IMR-90 (cell line): ENCODE data around the gene PLXNB3. TPM values are rescaled to one million over a fixed set of nuclear protein-coding genes. Genes with fewer than 3 reads are reported as not detected.
A peak's percentile ranks its signal among the peaks of the same experiment; 100 is the strongest.

Source experiments
- ATAC-seq: fragments of 200-7000 bp; cut with Tn5 transposase; 2 replicates; pipeline ENCODE4 v1.9.1; 2020; ENCODE audit warnings: low read depth, mild to moderate bottlenecking, moderate library complexity
- BruUV-seq: library from RNA; stranded (reverse); fragments of 400-500 nt; replicated peaks from 2 replicates; lab custom pipeline; 2021; lab: Mats Ljungman, UMichigan
- CTCF ChIA-PET: fragments of 300-600 bp; formaldehyde crosslinking; extraction: SDS; loops from one replicate; lab custom pipeline; 2021; ENCODE audit warnings: antibody characterized with exemption; lab: Yijun Ruan, JAX
- POLR2A ChIA-PET: fragments of 300-600 bp; sonication (Branson Sonifier 250); formaldehyde crosslinking; loops from one replicate; lab custom pipeline; 2022; ENCODE audit warnings: antibody characterized with exemption; ENCODE audit not compliant: unreplicated experiment; lab: Charles Lee
- DNase-seq: peaks from one replicate; pipeline ENCODE4 v3.0.0; 2013
- H2AFZ ChIP-seq: replicated peaks from 2 replicates; pipeline ENCODE3; 2013; ENCODE audit warnings: low read length, mild to moderate bottlenecking; ENCODE audit not compliant: poor library complexity
- H2AK5ac ChIP-seq: 2 replicates; pipeline ENCODE4 v1.6.1; 2013; ENCODE audit warnings: low read depth, low read length, inconsistent platforms
- H2AK9ac ChIP-seq: replicated peaks from 2 replicates; pipeline ENCODE3; 2013; ENCODE audit warnings: mild to moderate bottlenecking, low read depth, low read length, moderate library complexity; ENCODE audit not compliant: poor library complexity
- H2BK120ac ChIP-seq: 2 replicates; pipeline ENCODE4 v1.6.1; 2013; ENCODE audit warnings: low read depth, low read length, inconsistent platforms
- H2BK15ac ChIP-seq: 3 replicates; pipeline ENCODE4 v1.6.1; 2013; ENCODE audit warnings: low read depth, low read length, inconsistent platforms
- H2BK20ac ChIP-seq: 2 replicates; pipeline ENCODE4 v1.6.1; 2013; ENCODE audit warnings: low read depth, mild to moderate bottlenecking, inconsistent platforms, low read length, moderate library complexity
- H2BK5ac ChIP-seq: 2 replicates; pipeline ENCODE4 v1.6.1; 2013; ENCODE audit warnings: mild to moderate bottlenecking, low read depth, low read length, inconsistent platforms; ENCODE audit not compliant: poor library complexity, severe bottlenecking
- H3K14ac ChIP-seq: replicated peaks from 2 replicates; pipeline ENCODE4 v1.6.1; 2013; ENCODE audit warnings: low read depth, low read length, inconsistent platforms
- H3K18ac ChIP-seq: 2 replicates; pipeline ENCODE4 v1.6.1; 2013; ENCODE audit warnings: low read depth, low read length, control low read depth
- H3K23ac ChIP-seq: 2 replicates; pipeline ENCODE4 v1.6.1; 2013; ENCODE audit warnings: low read depth, low read length, inconsistent platforms
- H3K27ac ChIP-seq: 2 replicates; pipeline ENCODE4 v1.5.1; 2013; ENCODE audit warnings: mild to moderate bottlenecking, control low read depth, low read length; ENCODE audit not compliant: insufficient read depth
- H3K27me3 ChIP-seq: 2 replicates; pipeline ENCODE4 v1.6.1; 2013; ENCODE audit warnings: low read length; ENCODE audit not compliant: control insufficient read depth, insufficient read depth
- H3K36me3 ChIP-seq: 2 replicates; pipeline ENCODE4 v1.6.1; 2013; ENCODE audit warnings: low read length, mixed read lengths; ENCODE audit not compliant: control insufficient read depth, insufficient read depth
- H3K4ac ChIP-seq: 2 replicates; pipeline ENCODE4 v1.6.1; 2013; ENCODE audit warnings: low read depth, low read length, inconsistent platforms
- H3K4me1 ChIP-seq: 2 replicates; pipeline ENCODE4 v1.6.1; 2013; ENCODE audit warnings: low read length, mixed read lengths; ENCODE audit not compliant: control insufficient read depth, insufficient read depth
- H3K4me2 ChIP-seq: 2 replicates; pipeline ENCODE4 v1.6.1; 2013; ENCODE audit warnings: low read depth, mild to moderate bottlenecking, control low read depth, low read length, moderate library complexity
- H3K4me3 ChIP-seq: 2 replicates; pipeline ENCODE4 v1.5.1; 2013; ENCODE audit warnings: low read depth, mild to moderate bottlenecking, control low read depth, low read length, moderate library complexity; ENCODE audit not compliant: insufficient read depth
- H3K56ac ChIP-seq: 2 replicates; pipeline ENCODE4 v1.6.1; 2013; ENCODE audit warnings: low read length, inconsistent platforms; ENCODE audit not compliant: insufficient read depth; ENCODE audit errors: extremely low read depth
- H3K79me1 ChIP-seq, 2 experiments: 2 replicates each; pipeline ENCODE4 v1.6.1; 2013; ENCODE audit warnings: low read length in 2 of 2, inconsistent platforms in 1 of 2, low read depth in 1 of 2
- H3K9ac ChIP-seq: 2 replicates; pipeline ENCODE4 v1.6.1; 2013; ENCODE audit warnings: low read depth, low read length, control low read depth
- H3K9me1 ChIP-seq: 2 replicates; pipeline ENCODE4 v1.6.1; 2013; ENCODE audit warnings: low read length, inconsistent platforms; ENCODE audit not compliant: insufficient read depth
- H3K9me3 ChIP-seq: 2 replicates; pipeline ENCODE4 v1.6.1; 2013; ENCODE audit warnings: low read length; ENCODE audit not compliant: control insufficient read depth, insufficient read depth
- H4K20me1 ChIP-seq: 2 replicates; pipeline ENCODE4 v1.6.1; 2013; ENCODE audit warnings: low read length, inconsistent platforms; ENCODE audit not compliant: insufficient read depth
- H4K5ac ChIP-seq: 2 replicates; pipeline ENCODE4 v1.6.1; 2013; ENCODE audit warnings: mild to moderate bottlenecking, low read depth, low read length, control low read depth
- H4K8ac ChIP-seq, 2 experiments: 2 replicates each; pipeline ENCODE4 v1.6.1; 2013; ENCODE audit warnings: low read depth in 2 of 2, low read length in 2 of 2, control low read depth in 1 of 2, inconsistent platforms in 1 of 2
- H4K91ac ChIP-seq: 2 replicates; pipeline ENCODE4 v1.6.1; 2013; ENCODE audit warnings: low read depth, low read length, inconsistent platforms; ENCODE audit not compliant: insufficient read depth
- BHLHE40 ChIP-seq: fragments of 150-350 bp; IDR thresholded peaks from 2 replicates; pipeline ENCODE4 v1.6.1; 2016; ENCODE audit warnings: mild to moderate bottlenecking, low read depth, low read length
- CEBPB ChIP-seq: IDR thresholded peaks from 2 replicates; pipeline ENCODE4 v1.6.1; 2012; ENCODE audit warnings: low read depth, low read length, improper control_type of control experiment
- CHD1 ChIP-seq: IDR thresholded peaks from 2 replicates; pipeline ENCODE4 v1.6.1; 2012; ENCODE audit warnings: low read depth, low read length, improper control_type of control experiment
- FOS ChIP-seq: fragments of 150-350 bp; IDR thresholded peaks from 2 replicates; pipeline ENCODE4 v1.6.1; 2016; ENCODE audit warnings: low read depth, low read length
- MAFK ChIP-seq: IDR thresholded peaks from 2 replicates; pipeline ENCODE4 v1.6.1; 2012; ENCODE audit warnings: low read depth, low read length, improper control_type of control experiment
- MAZ ChIP-seq: IDR thresholded peaks from 2 replicates; pipeline ENCODE4 v1.6.1; 2012; ENCODE audit warnings: low read depth, mild to moderate bottlenecking, low read length, improper control_type of control experiment, moderate library complexity, borderline replicate concordance
- NFE2L2 ChIP-seq: fragments of 150-350 bp; IDR thresholded peaks from 2 replicates; pipeline ENCODE4 v1.6.1; 2016; ENCODE audit warnings: low read depth, mild to moderate bottlenecking, low read length
- POLR2A ChIP-seq: IDR thresholded peaks from 2 replicates; pipeline ENCODE4 v1.6.1; 2012; ENCODE audit warnings: mild to moderate bottlenecking, low read depth, low read length
- RAD21 ChIP-seq: IDR thresholded peaks from 2 replicates; pipeline ENCODE4 v1.6.1; 2012; ENCODE audit warnings: low read length, improper control_type of control experiment
- RCOR1 ChIP-seq: IDR thresholded peaks from 2 replicates; pipeline ENCODE4 v1.6.1; 2012; ENCODE audit warnings: mild to moderate bottlenecking, low read length, improper control_type of control experiment; ENCODE audit not compliant: insufficient replicate concordance
- SMC3 ChIP-seq: fragments of 150-350 bp; IDR thresholded peaks from 2 replicates; pipeline ENCODE4 v1.6.1; 2016; ENCODE audit warnings: low read depth, mild to moderate bottlenecking, antibody characterized with exemption, low read length, moderate library complexity
- WGBS, 2 experiments: methylation state at CpG; one replicate each; pipeline versions ENCODE4 v1.1.5 to v1.1.7; 2013; ENCODE audit warnings: missing lambda C conversion rate in 2 of 2; ENCODE audit not compliant: insufficient read length in 1 of 2; ENCODE audit errors: extremely low coverage in 2 of 2; 5-methylcytosine and 5-hydroxymethylcytosine counted together
- dilution Hi-C: fragments of 300-500 bp; cut with HindIII; formaldehyde crosslinking; loops from one replicate; pipeline ENCODE4 v1.14.3; 2018; ENCODE audit warnings: low sequenced_read_pairs; ENCODE audit not compliant: unreplicated experiment
- in situ Hi-C: fragments of 300-500 bp; cut with MboI; formaldehyde crosslinking; loops from 3 replicates; pipeline ENCODE4 v1.14.3; 2019; ENCODE audit warnings: low sequenced_read_pairs, inconsistent platforms, mixed read lengths
- intact Hi-C: fragments of 100-400 bp; cut with micrococcal nuclease; formaldehyde crosslinking; loops from 2 replicates; pipeline ENCODE4 v1.10.0; 2022
- polyA plus RNA-seq, 3 experiments: library from polyadenylated mRNA; depleted of rRNA; stranded (reverse); fragments of >200 nt; gene quantifications; 2 replicates each; pipeline ENCODE4 v1.2.3, GENCODE V29; 2012; ENCODE audit warnings: low replicate concordance in 1 of 3
- total RNA-seq: library from RNA; depleted of rRNA; stranded (reverse); fragments of >200 nt; gene quantifications from 2 replicates; pipeline ENCODE4 v1.2.3, GENCODE V29; 2012
- TF ChIP-seq, protein P1 (sequence below): fragments of 150-350 bp; IDR thresholded peaks from 2 replicates; pipeline ENCODE4 v1.6.1; 2017; ENCODE audit warnings: mild to moderate bottlenecking, antibody characterized with exemption, low read length, low read depth
- TF ChIP-seq, protein P2 (sequence below): conservative IDR thresholded peaks from 2 replicates; pipeline ENCODE4 v1.5.1; 2012; ENCODE audit warnings: mild to moderate bottlenecking, low read depth, low read length, improper control_type of control experiment
- TF ChIP-seq, protein P3 (sequence below): fragments of 150-350 bp; IDR thresholded peaks from 2 replicates; pipeline ENCODE4 v1.6.1; 2016; ENCODE audit warnings: low read depth, mild to moderate bottlenecking, low read length, moderate library complexity, borderline replicate concordance

PLXNB3 gene
- total and polyA plus RNA-seq, 2 of the 4 experiments (the other 2 are of a cell fraction), result 0.36 to 22.3 TPM

DNA sequence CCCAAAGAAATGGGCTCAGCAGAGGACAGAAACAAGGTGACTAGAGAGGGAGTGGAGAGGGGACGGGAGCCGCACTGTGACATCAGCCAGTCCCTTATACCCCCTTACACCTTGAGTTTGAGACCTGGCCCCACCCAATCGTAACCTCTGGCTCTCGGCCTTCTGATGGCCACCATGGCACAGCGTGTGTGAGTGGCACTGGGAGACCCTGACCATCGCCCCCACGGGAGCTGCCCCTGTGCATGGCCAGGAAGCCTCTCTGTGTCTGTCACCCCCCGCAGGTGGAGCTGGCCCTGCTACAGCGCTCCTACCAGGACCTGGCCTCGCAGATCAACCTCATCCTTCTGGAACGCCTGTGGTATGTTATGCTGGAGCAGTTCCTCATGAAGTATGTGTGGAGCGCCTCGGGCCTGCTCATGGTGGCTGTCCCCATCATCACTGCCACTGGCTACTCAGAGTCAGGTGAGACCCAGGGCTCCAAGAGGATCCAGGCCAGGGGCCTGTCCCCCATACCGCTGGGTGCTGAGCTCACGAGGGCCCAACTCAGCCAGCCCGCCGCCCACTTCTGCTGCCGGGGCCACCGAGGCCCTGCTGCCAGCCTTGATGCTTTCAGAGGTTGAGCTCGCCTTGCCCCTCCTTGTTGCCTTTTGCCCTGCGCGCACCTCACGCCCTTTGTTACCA, 35.0 kb upstream of the PLXNB3 start:
- no peak overlapping the region for H2AK5ac ChIP-seq
- H3K36me3 ChIP-seq, result peaks cover 2% of the 10 kb centered on the region; the same call in 1 of the 2 replicates
- BruUV-seq, result no TSS peak
- H2BK5ac ChIP-seq, result no peak overlapping the region
- no peak overlapping the region for H3K4me3 ChIP-seq
- WGBS, 2 experiments, result 80% methylated on average over 10 of the region's 23 CpGs; no CpG with 5 or more reads in 1 of the 2 experiments
- H2BK20ac ChIP-seq, result no peak overlapping the region
- ChIA-PET POLR2A (no interaction called here), CTCF (no interaction called here)
- no peak overlapping the region for H4K5ac ChIP-seq
- peak overlapping the region; percentile 16 for H2AK9ac ChIP-seq
- H3K27me3 ChIP-seq, result no peaks in the 10 kb centered on the region
- H3K4ac ChIP-seq, result no peak overlapping the region
- no peak overlapping the region for H2BK15ac ChIP-seq
- intact Hi-C loops (no loop called here), dilution Hi-C loops (no loop called here), in situ Hi-C loops (no loop called here)
- H3K9me3 ChIP-seq, result no peaks in the 10 kb centered on the region; the same call in 1 of the 2 replicates
- ATAC-seq, result no peak
- no peak overlapping the region for H3K27ac ChIP-seq
- no peak overlapping the region for H3K23ac ChIP-seq
- no peaks in the 10 kb centered on the region for H4K20me1 ChIP-seq
- no peak overlapping the region for H3K4me2 ChIP-seq
- no peak overlapping the region for H3K56ac ChIP-seq
- H3K9ac ChIP-seq, result no peak overlapping the region
- H3K9me1 ChIP-seq, result 0 out of 2 replicates have a peak, but pooled peaks cover 5% of the 10 kb centered on the region
- TF ChIP-seq NFE2L2 (no peak), FOS (no peak), SMC3 (no peak), CEBPB (no peak), MAZ (no peak), CHD1 (no peak), RCOR1 (no peak), BHLHE40 (no peak), MAFK (no peak), POLR2A (no peak), RAD21 (no peak)
- TF ChIP-seq, protein P1, sequence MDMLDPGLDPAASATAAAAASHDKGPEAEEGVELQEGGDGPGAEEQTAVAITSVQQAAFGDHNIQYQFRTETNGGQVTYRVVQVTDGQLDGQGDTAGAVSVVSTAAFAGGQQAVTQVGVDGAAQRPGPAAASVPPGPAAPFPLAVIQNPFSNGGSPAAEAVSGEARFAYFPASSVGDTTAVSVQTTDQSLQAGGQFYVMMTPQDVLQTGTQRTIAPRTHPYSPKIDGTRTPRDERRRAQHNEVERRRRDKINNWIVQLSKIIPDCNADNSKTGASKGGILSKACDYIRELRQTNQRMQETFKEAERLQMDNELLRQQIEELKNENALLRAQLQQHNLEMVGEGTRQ, result no peak
- TF ChIP-seq, protein P2, sequence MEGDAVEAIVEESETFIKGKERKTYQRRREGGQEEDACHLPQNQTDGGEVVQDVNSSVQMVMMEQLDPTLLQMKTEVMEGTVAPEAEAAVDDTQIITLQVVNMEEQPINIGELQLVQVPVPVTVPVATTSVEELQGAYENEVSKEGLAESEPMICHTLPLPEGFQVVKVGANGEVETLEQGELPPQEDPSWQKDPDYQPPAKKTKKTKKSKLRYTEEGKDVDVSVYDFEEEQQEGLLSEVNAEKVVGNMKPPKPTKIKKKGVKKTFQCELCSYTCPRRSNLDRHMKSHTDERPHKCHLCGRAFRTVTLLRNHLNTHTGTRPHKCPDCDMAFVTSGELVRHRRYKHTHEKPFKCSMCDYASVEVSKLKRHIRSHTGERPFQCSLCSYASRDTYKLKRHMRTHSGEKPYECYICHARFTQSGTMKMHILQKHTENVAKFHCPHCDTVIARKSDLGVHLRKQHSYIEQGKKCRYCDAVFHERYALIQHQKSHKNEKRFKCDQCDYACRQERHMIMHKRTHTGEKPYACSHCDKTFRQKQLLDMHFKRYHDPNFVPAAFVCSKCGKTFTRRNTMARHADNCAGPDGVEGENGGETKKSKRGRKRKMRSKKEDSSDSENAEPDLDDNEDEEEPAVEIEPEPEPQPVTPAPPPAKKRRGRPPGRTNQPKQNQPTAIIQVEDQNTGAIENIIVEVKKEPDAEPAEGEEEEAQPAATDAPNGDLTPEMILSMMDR, result no peak
- TF ChIP-seq, protein P3, sequence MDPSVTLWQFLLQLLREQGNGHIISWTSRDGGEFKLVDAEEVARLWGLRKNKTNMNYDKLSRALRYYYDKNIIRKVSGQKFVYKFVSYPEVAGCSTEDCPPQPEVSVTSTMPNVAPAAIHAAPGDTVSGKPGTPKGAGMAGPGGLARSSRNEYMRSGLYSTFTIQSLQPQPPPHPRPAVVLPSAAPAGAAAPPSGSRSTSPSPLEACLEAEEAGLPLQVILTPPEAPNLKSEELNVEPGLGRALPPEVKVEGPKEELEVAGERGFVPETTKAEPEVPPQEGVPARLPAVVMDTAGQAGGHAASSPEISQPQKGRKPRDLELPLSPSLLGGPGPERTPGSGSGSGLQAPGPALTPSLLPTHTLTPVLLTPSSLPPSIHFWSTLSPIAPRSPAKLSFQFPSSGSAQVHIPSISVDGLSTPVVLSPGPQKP, result no peak
- H3K79me1 ChIP-seq, result peaks cover 0 to 19% of the 10 kb centered on the region in 2 experiments; a peak in 2 of 4 replicates
- peaks cover 15% of the 10 kb centered on the region for H3K4me1 ChIP-seq
- no peak overlapping the region for H2BK120ac ChIP-seq
- no peak overlapping the region for H3K18ac ChIP-seq
- no peak overlapping the region for H2AFZ ChIP-seq
- no peak overlapping the region for H4K91ac ChIP-seq
- H3K14ac ChIP-seq, result no peak overlapping the region
- H4K8ac ChIP-seq, result no peak overlapping the region
- no peak for DNase-seq
